K562 (cell line): ENCODE data around the gene IFI27L1.

Experiments used
- ZNF232 ChIP-seq: sonication (generic); formaldehyde crosslinking; IDR thresholded peaks from 2 replicates; pipeline ENCODE4 v1.8.0; 2022; ENCODE audit warnings: mild to moderate bottlenecking, missing genetic modification reagents
- TF ChIP-seq, protein P1 (sequence below): sonication (generic); formaldehyde crosslinking; IDR thresholded peaks from 2 replicates; pipeline ENCODE4 v1.8.1; 2023; ENCODE audit warnings: mild to moderate bottlenecking, missing genetic modification reagents

DNA sequence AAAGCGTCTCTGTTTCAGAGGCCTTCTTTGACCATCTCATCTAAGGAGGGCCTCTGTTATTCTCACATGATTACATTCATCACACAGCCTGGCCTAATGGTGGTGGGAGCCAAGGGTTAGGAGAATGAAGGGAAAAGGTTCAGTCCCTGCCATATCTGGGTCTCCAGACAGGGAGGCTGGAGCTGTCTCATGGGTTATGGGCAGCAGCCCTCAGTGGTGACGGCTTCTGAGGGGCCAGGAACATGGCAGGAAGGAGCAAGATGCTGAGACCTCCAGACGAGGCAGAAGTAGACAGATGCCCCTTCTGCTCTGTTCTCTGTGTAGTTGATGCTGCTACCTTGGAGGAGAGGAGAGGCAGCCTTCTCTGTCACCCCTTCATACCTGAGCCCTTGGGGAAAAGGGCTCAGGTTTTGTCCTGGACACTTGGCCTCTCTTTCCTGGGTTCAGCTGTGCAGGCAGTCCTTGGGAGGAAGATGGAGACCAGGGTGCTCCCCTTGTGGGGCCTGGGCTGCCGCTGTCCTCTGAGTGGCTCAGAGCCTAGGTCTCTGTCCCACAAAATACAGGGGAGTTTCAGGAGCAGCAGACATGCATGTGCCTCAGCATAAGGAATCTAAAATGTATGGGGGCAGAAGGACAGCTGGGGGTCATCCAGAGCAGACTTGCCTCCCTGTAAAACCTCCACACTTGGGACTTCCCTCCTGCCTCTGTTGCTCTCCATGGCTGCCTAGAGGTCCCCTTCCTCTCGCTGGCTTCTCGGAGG, 44.7 kb downstream of the IFI27L1 start:
- TF ChIP-seq ZNF232 (CRISPR knock-in tag): no peak
- TF ChIP-seq, protein P1, sequence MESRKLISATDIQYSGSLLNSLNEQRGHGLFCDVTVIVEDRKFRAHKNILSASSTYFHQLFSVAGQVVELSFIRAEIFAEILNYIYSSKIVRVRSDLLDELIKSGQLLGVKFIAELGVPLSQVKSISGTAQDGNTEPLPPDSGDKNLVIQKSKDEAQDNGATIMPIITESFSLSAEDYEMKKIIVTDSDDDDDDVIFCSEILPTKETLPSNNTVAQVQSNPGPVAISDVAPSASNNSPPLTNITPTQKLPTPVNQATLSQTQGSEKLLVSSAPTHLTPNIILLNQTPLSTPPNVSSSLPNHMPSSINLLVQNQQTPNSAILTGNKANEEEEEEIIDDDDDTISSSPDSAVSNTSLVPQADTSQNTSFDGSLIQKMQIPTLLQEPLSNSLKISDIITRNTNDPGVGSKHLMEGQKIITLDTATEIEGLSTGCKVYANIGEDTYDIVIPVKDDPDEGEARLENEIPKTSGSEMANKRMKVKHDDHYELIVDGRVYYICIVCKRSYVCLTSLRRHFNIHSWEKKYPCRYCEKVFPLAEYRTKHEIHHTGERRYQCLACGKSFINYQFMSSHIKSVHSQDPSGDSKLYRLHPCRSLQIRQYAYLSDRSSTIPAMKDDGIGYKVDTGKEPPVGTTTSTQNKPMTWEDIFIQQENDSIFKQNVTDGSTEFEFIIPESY (CRISPR knock-in tag): no peak
